ENCODE results near the gene CASQ2. TPM values are rescaled to one million over a fixed set of nuclear protein-coding genes. Genes with fewer than 3 reads are reported as not detected.

Gene CASQ2
- total and polyA plus RNA-seq, 2 of the 4 experiments (the other 2 are of a cell fraction): not detected

GRCh38 chr1:115666206-115666605, 102.3 kb downstream of the CASQ2 start:
- H3K4me2 ChIP-seq (ENCODE audit: low read depth, low read length): no peak overlapping the region
- no peak overlapping the region for H3K27ac ChIP-seq (ENCODE audit: insufficient read depth, low read length)
- no peak overlapping the region for H2AFZ ChIP-seq (replicated peaks; ENCODE audit: low read length, poor library complexity)
- H3K79me1 ChIP-seq (ENCODE audit: low read depth in 1 of 2, low read length in 2 of 2): peaks cover 7 to 33% of the 10 kb centered on the region in 2 experiments
- peaks cover 14% of the 10 kb centered on the region for H3K4me1 ChIP-seq (ENCODE audit: control insufficient read depth, insufficient read depth, low read length)
- POLR2A ChIA-PET (ENCODE audit: unreplicated experiment): no interaction called here
- H4K91ac ChIP-seq (ENCODE audit: insufficient read depth, low read depth, low read length): no peak overlapping the region
- no peak overlapping the region for H2BK20ac ChIP-seq (ENCODE audit: low read depth, low read length)
- H4K20me1 ChIP-seq (ENCODE audit: insufficient read depth, low read length): peaks cover 6% of the 10 kb centered on the region; the same call in 1 of the 2 replicates
- no peak overlapping the region for H4K8ac ChIP-seq (ENCODE audit: low read depth in 2 of 2, low read length in 2 of 2)
- DNase-seq (no peak), ATAC-seq (ENCODE audit: low read depth) (no peak)
- H2AK9ac ChIP-seq (replicated peaks; ENCODE audit: low read depth, low read length, poor library complexity): no peak overlapping the region
- WGBS, 2 experiments (ENCODE audit: extremely low coverage in 2 of 2, insufficient read length in 1 of 2): 100% methylated on average over 3 of the region's 6 CpGs; no CpG with 5 or more reads in 1 of the 2 experiments
- H3K4ac ChIP-seq (ENCODE audit: low read depth, low read length): no peak overlapping the region
- H3K9me3 ChIP-seq (ENCODE audit: control insufficient read depth, insufficient read depth, low read length): peaks cover 5% of the 10 kb centered on the region; the same call in 1 of the 2 replicates
- no peak overlapping the region for H3K4me3 ChIP-seq (ENCODE audit: insufficient read depth, low read depth, low read length)
- intact Hi-C loops (cut with micrococcal nuclease): no loop called here
- peaks cover 24% of the 10 kb centered on the region for H3K36me3 ChIP-seq (ENCODE audit: control insufficient read depth, insufficient read depth, low read length)
- CTCF ChIA-PET: no interaction called here
- no peaks in the 10 kb centered on the region for H3K27me3 ChIP-seq (ENCODE audit: control insufficient read depth, insufficient read depth, low read length)
- H2BK5ac ChIP-seq (ENCODE audit: low read depth, low read length, poor library complexity, severe bottlenecking): no peak overlapping the region
- no peak overlapping the region for H3K14ac ChIP-seq (replicated peaks; ENCODE audit: low read depth, low read length)
- no peak overlapping the region for H3K56ac ChIP-seq (ENCODE audit: extremely low read depth, insufficient read depth, low read length)
- TF ChIP-seq NFE2L2 (IDR thresholded peaks at IDR 0.05; ENCODE audit: low read depth, low read length) (no peak), MAZ (IDR thresholded peaks at IDR 0.05; ENCODE audit: borderline replicate concordance, low read depth, low read length) (no peak), USF2 (IDR thresholded peaks at IDR 0.05; ENCODE audit: low read depth, low read length) (no peak), POLR2A (IDR thresholded peaks at IDR 0.05; ENCODE audit: low read depth, low read length) (no peak), RAD21 (IDR thresholded peaks at IDR 0.05; ENCODE audit: low read length) (no peak), FOS (IDR thresholded peaks at IDR 0.05; ENCODE audit: low read depth, low read length) (no peak), RFX5 (IDR thresholded peaks at IDR 0.05; ENCODE audit: low read depth, low read length) (no peak), BHLHE40 (IDR thresholded peaks at IDR 0.05; ENCODE audit: low read depth, low read length) (no peak), CEBPB (IDR thresholded peaks at IDR 0.05; ENCODE audit: low read depth, low read length) (no peak), RCOR1 (IDR thresholded peaks at IDR 0.05; ENCODE audit: insufficient replicate concordance, low read length) (no peak), SMC3 (IDR thresholded peaks at IDR 0.05; ENCODE audit: low read depth, low read length) (no peak), MXI1 (IDR thresholded peaks at IDR 0.05; ENCODE audit: borderline replicate concordance, low read depth, low read length) (no peak), CHD1 (IDR thresholded peaks at IDR 0.05; ENCODE audit: low read depth, low read length) (no peak), CTCF (conservative IDR thresholded peaks at IDR 0.05; ENCODE audit: low read depth, low read length) (no peak), ELK1 (IDR thresholded peaks at IDR 0.05; ENCODE audit: borderline replicate concordance, low read depth, low read length) (no peak), MAFK (IDR thresholded peaks at IDR 0.05; ENCODE audit: low read depth, low read length) (no peak)
- in situ Hi-C loops (cut with MboI; ENCODE audit: low sequenced_read_pairs): no loop called here
- no peak overlapping the region for H2BK15ac ChIP-seq (ENCODE audit: low read depth, low read length)
- H3K9ac ChIP-seq (ENCODE audit: low read depth, low read length): no peak overlapping the region
- no TSS peak for BruUV-seq (replicated peaks)
- no peak overlapping the region for H3K23ac ChIP-seq (ENCODE audit: low read depth, low read length)
- dilution Hi-C loops (cut with HindIII; ENCODE audit: low sequenced_read_pairs, unreplicated experiment): no loop called here
- H3K18ac ChIP-seq (ENCODE audit: low read depth, low read length): no peak overlapping the region
- H2BK120ac ChIP-seq (ENCODE audit: low read depth, low read length): no peak overlapping the region
- H3K9me1 ChIP-seq (ENCODE audit: insufficient read depth, low read length): peaks cover 9% of the 10 kb centered on the region; the same call in 1 of the 2 replicates
- no peak overlapping the region for H2AK5ac ChIP-seq (ENCODE audit: low read depth, low read length)
- no peak overlapping the region for H4K5ac ChIP-seq (ENCODE audit: low read depth, low read length)

All from IMR-90 (cell line).